ENCODE data around the gene ATRNL1. TPM values are rescaled to one million over a fixed set of nuclear protein-coding genes. Genes with fewer than 3 reads are reported as not detected.

ATRNL1 gene
- polyA plus RNA-seq, 3 donors: not detected

GRCh38 chr10:115903207-115903606 is 810.0 kb downstream of the ATRNL1 start:
- Histone ChIP-seq H4K20me1 (ENCODE audit: insufficient read depth, low read length) (no peaks in the 10 kb centered on the region), H3K9me3 (replicated peaks in 1 of 2; ENCODE audit: control insufficient read depth in 1 of 2, insufficient read depth in 1 of 2, low read length in 2 of 2) (no peaks in the 10 kb centered on the region), H3K4me2 (replicated peaks; ENCODE audit: extremely low read depth, low read length, poor library complexity, severe bottlenecking) (no peak overlapping the region), H3K27ac (ENCODE audit: low read depth in 1 of 2, low read length in 2 of 2) (no peak overlapping the region), H3K9ac (ENCODE audit: insufficient read depth, low read length, poor library complexity, severe bottlenecking) (no peak overlapping the region), H2AFZ (ENCODE audit: insufficient read depth, low read depth, low read length, poor library complexity, severe bottlenecking) (no peak overlapping the region), H3K27me3 (ENCODE audit: control insufficient read depth in 2 of 2, insufficient read depth in 2 of 2, low read length in 2 of 2) (no peaks in the 10 kb centered on the region), H3K79me2 (ENCODE audit: insufficient read depth, low read length) (no peaks in the 10 kb centered on the region), H3K4me1 (ENCODE audit: control insufficient read depth in 1 of 2, insufficient read depth in 2 of 2, low read length in 2 of 2) (no peaks in the 10 kb centered on the region), H3K36me3 (replicated peaks in 1 of 2; ENCODE audit: control insufficient read depth in 1 of 2, insufficient read depth in 2 of 2, low read length in 2 of 2) (no peaks in the 10 kb centered on the region), H3K4me3 (replicated peaks in 1 of 3; ENCODE audit: low read depth in 2 of 3, low read length in 3 of 3) (no peak overlapping the region)
- DNase-seq: no peak
- WGBS (ENCODE audit: insufficient coverage): 80% methylated on average over 1 of the region's 1 CpG
- H3K27me3 Mint-ChIP-seq (ENCODE audit: low read depth in 3 of 3): peaks cover 0 to 1% (median under 1%) of the 10 kb centered on the region in 3 donors
- H3K36me3 Mint-ChIP-seq: no peaks in the 10 kb centered on the region
- H3K27ac Mint-ChIP-seq: no peak overlapping the region
- TF ChIP-seq CTCF (IDR thresholded peaks at IDR 0.05): no peak
- no peak overlapping the region for H3K4me3 Mint-ChIP-seq
- intact Hi-C loops (cut with micrococcal nuclease): no loop called here
- no peaks in the 10 kb centered on the region for H3K4me1 Mint-ChIP-seq
- peaks cover 0 to under 1% (median 0%) of the 10 kb centered on the region in 7 donors for H3K9me3 Mint-ChIP-seq

GRCh38 chr10:115903845-115904244 is 810.7 kb downstream of the ATRNL1 start:
- Histone ChIP-seq H3K9ac (ENCODE audit: insufficient read depth, low read length, poor library complexity, severe bottlenecking) (no peak overlapping the region), H3K27me3 (ENCODE audit: control insufficient read depth in 2 of 2, insufficient read depth in 2 of 2, low read length in 2 of 2) (no peaks in the 10 kb centered on the region), H3K4me3 (replicated peaks in 1 of 3; ENCODE audit: low read depth in 2 of 3, low read length in 3 of 3) (no peak overlapping the region), H3K79me2 (ENCODE audit: insufficient read depth, low read length) (no peaks in the 10 kb centered on the region), H3K9me3 (replicated peaks in 1 of 2; ENCODE audit: control insufficient read depth in 1 of 2, insufficient read depth in 1 of 2, low read length in 2 of 2) (no peaks in the 10 kb centered on the region), H4K20me1 (ENCODE audit: insufficient read depth, low read length) (no peaks in the 10 kb centered on the region), H2AFZ (ENCODE audit: insufficient read depth, low read depth, low read length, poor library complexity, severe bottlenecking) (no peak overlapping the region), H3K4me2 (replicated peaks; ENCODE audit: extremely low read depth, low read length, poor library complexity, severe bottlenecking) (no peak overlapping the region), H3K36me3 (replicated peaks in 1 of 2; ENCODE audit: control insufficient read depth in 1 of 2, insufficient read depth in 2 of 2, low read length in 2 of 2) (no peaks in the 10 kb centered on the region), H3K4me1 (ENCODE audit: control insufficient read depth in 1 of 2, insufficient read depth in 2 of 2, low read length in 2 of 2) (no peaks in the 10 kb centered on the region), H3K27ac (ENCODE audit: low read depth in 1 of 2, low read length in 2 of 2) (no peak overlapping the region)
- peaks cover 0 to 2% (median 0%) of the 10 kb centered on the region in 7 donors for H3K9me3 Mint-ChIP-seq
- no peak for DNase-seq
- H3K36me3 Mint-ChIP-seq: no peaks in the 10 kb centered on the region
- H3K4me3 Mint-ChIP-seq: no peak overlapping the region
- WGBS (ENCODE audit: insufficient coverage): 93% methylated on average over 2 of the region's 3 CpGs
- H3K27ac Mint-ChIP-seq: no peak overlapping the region
- H3K27me3 Mint-ChIP-seq (ENCODE audit: low read depth in 3 of 3): peaks cover 0 to 2% (median 1%) of the 10 kb centered on the region in 3 donors
- H3K4me1 Mint-ChIP-seq: no peaks in the 10 kb centered on the region
- intact Hi-C loops (cut with micrococcal nuclease): no loop called here
- no peak for TF ChIP-seq CTCF (IDR thresholded peaks at IDR 0.05)

Measured in CD14-positive monocyte (primary cell).